ENCODE results near the gene SPIN4. TPM values are rescaled to one million over a fixed set of nuclear protein-coding genes. Genes with fewer than 3 reads are reported as not detected.
"Not testable (repeated sequence)": the region's sequence is repeated elsewhere in the genome, so short reads cannot be mapped to it uniquely, and the experiment has no call there.

SPIN4 gene
- polyA plus RNA-seq (2013, experiment 1 of 2; ENCODE audit: insufficient read length): 5.7 TPM
- 5.7 TPM for polyA plus RNA-seq (2013, experiment 2 of 2; ENCODE audit: insufficient read length)

- peak; percentile 88 for DNase-seq
These were observed at the start of gene SPIN4 for GRCh38 chrX:63350941-63351616. Gene SPIN4, minus strand, starts transcription at chrX:63351332. Its CDS starts 513 bp downstream, at chrX:63350819.

DNA sequence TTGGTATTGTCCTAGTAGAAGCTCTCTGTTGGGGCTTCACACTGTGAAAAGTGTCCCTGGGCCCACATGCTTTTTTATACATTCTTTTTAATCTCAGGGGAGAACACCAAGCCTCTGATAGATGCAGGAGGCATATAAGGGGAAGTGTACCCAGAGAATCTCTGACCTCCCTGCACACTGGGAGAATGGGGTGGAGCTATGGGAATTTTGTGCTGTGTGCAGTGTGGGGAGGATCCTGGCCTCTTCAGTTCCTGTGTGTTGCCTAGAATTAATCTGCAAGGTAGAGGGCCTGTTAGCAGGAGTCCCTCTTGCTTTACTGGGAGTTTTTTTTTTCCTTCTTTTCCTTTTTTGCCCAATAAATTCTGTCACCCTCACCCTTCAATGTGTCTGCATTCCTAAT is 49.2 kb upstream of the SPIN4 start:
- DNase-seq: no peak

- no peak for DNase-seq
These were observed 43.7 kb upstream of the SPIN4 start for GRCh38 chrX:63394872-63395271.

DNA sequence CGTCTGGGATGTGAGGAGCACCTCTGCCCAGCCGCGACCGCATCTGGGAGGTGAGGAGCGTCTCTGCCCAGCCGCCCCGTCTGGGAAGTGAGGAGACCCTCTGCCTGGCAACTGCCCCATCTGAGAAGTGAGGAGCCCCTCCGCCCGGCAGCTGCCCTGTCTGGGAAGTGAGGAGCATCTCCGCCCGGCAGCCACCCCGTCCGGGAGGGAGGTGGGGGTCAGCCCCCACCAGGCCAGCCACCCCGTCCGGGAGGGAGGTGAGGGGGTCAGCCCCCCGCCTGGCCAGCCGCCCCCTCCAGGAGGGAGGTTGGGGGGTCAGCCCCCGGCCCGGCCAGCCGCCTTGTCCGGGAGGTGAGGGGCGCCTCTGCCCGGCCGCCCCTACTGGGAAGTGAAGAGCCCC is 42.0 kb upstream of the SPIN4 start:
- not testable (repeated sequence) for DNase-seq

DNA sequence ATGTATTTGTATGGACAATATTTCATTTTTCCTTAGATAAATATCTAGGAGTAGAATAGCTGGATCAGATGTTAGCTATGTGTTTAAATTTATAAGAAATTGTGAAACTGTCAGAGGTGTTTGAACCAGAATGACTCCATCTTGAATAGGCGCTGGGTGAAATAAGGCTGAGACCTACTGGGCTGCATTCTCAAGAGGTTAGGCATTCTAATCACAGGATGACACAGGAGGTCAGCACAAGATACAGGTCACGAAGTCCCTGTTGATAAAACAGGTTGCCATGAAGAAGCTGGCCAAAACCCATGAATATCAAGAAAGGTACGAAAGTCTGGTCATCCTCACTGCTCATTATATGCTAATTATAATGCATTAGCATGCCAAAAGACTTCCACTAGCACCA is 36.3 kb upstream of the SPIN4 start:
- no peak for DNase-seq

GRCh38 chrX:63384263-63384662 is 33.1 kb upstream of the SPIN4 start:
- DNase-seq: not testable (repeated sequence)

DNA sequence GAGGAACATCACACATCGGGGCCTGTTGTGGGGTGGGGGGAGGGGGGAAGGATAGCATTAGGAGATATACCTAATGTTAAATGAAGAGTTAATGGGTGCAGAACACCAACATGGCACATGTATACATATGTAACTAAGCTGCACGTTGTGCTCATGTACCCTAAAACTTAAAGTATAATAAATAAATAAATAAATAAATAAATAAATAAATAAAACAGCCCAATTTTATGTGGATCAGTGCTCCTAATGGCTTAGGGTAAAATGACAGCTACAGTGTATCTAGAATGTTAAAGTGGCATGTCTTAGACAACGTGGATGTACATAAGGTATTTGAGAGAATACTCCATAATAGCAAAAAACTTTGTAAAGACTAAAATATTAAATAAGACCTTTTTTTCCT is 21.9 kb upstream of the SPIN4 start:
- DNase-seq: not testable (repeated sequence)

DNA sequence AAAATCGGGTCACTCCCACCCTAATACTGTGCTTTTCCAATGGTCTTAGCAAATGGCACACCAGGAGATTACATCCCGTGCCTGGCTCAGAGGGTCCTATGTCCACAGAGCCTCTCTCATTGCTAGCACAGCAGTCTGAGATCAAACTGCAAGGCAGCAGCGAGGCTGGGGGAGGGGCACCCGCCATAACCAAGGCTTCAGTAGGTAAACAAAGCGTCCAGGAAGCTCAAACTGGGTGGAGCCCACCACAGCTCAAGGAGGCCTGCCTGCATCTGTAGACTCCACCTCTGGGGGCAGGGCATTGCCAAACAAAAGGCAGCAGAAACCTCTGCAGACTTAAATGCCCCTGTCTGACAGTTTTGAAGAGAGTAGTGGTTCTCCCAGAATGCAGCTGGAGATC is 16.6 kb upstream of the SPIN4 start:
- not testable (repeated sequence) for DNase-seq

DNA sequence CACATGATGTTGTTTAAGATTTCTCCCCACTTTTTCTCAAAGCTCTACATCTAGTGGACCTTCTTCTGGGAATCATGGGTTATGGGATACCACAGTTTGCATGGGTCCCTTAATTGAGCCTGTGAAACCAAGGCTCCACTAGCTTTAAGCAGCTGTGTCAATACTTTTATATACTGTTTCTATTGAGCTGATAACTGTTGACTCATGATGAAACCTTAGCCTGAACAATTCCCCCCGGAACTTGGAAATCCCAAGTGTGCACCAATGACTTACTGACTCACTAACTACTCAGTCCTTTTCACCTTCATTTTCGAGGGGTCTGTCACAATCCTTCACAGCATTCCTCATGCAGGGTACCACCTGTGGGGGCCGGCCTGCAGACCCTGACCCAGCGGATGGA is 12.7 kb upstream of the SPIN4 start:
- DNase-seq: no peak

GRCh38 chrX:63361494-63361893 is 10.4 kb upstream of the SPIN4 start:
- DNase-seq: no peak

GRCh38 chrX:63354484-63354883 is 3.4 kb upstream of the SPIN4 start:
- no peak for DNase-seq

DNA sequence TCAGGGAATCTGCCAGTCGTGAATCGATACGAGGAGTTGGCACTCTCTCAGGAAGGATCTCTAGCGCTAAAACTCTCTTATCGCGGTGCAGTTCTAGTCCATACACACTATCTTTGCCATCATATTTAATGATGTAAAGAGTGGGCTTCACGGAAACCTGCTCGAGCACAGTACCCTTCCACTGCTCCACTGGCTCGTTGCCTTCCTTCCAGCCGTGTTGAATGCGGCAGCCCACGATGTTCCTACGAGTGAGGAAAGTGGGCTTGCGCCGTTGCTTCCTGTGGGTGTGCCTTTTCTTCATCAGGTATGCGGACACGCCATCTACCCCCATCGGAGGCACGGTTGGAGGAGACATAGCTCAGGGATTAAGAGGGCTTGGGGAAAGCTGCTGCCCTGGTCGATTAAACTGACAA is 661 bp downstream of the SPIN4 start:
- DNase-seq: peak; percentile 7

DNA sequence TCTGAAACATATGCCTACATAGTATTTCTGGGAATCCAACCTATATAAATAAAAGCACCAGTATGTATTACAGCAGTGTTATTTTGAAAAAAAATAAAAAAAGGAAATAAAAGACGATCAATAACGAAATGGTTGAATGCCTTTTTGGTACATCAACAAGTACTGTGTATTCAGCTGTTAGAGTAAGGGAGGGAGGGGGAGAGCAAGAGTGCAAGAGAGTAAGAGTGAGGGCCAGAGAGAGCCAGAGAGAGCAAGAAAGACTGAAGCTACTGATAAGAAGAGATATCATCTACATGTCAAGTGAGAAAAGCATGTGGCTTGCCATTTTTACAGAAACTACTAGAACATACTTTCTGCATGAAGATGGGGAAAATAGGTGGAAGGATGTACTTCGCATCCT is 1.8 kb downstream of the SPIN4 start:
- peak; percentile 1 for DNase-seq

DNA sequence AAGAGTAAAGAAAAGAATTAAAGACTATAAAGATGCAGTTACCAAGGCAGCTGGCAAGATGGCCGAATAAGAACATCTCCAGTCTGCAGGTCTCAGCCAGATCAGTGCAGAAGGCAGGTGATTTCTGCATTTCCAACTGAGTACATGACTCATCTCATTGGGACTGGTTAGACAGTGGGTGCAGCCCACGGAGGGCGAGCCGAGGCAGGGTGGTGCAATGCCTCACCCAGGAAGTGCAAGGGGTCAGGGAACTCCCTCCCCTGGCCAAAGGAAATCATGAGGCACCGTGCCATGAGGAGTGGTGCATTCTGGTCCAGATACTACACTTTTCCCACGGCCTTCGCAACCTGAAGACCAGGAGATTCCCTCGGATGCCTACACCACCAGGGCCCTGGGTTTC is 20.5 kb downstream of the SPIN4 start:
- no peak for DNase-seq

DNA sequence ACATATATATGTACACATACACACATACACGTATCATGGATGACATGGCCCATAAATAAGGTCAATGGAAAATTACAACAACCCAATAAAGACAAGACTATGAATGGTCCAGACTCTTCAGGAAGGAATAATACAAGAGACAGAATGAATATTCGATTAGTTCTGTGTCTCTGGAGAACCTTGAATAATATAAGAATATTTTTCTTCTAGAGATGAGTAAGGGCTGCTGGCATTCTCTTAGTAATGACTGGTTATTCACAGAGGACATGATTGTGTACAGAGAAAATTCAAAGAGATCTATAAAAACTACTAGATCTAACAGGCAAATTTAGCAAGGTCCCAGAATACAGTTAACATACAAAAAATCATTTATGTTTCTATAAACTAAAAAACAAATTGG is 23.3 kb downstream of the SPIN4 start:
- no peak for DNase-seq

DNA sequence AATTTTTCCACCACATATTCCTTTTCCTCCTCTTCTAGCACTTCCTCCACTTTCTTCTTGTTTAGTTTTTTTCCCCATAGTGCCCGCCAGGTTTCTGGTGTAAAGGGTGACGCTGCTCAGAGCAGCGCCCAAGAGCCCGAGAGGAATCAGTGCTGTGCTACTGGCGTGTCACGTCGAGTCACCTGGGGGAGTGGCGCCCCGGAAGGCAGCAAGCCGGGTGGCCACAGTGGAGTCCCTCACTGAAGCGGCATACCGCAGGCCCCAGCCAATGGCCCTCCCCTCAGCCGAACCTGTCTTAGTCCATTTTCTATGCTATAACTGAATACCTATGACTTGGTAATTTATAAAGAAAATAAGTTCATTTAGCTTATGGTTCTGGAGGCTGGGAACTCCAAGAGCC is 51.5 kb downstream of the SPIN4 start:
- DNase-seq: no peak

Data from fibroblast of skin of abdomen (primary cell).